Ovary (tissue), 9 donors: ENCODE results near the gene STK16. TPM values are rescaled to one million over a fixed set of nuclear protein-coding genes. Genes with fewer than 3 reads are reported as not detected.

Experiments used
- DNase-seq, 5 donors: peaks; one replicate each; pipeline ENCODE4 v3.0.0-alpha.2; 2019 to 2020
- H3K27ac ChIP-seq, 2 donors: fragments of 200-600 bp; one replicate each; pipeline versions ENCODE4 v1.5.1 to v1.8.0; 2019 to 2022
- H3K27me3 ChIP-seq: fragments of 200-600 bp; one replicate; pipeline ENCODE4 v1.8.0; 2022
- H3K36me3 ChIP-seq: fragments of 200-600 bp; sonication (generic); one replicate; pipeline ENCODE4 v1.5.1; 2019
- H3K4me1 ChIP-seq: one replicate; pipeline ENCODE4 v1.8.1; 2013; ENCODE audit warnings: mild to moderate bottlenecking, moderate library complexity; ENCODE audit not compliant: insufficient read depth
- H3K4me3 ChIP-seq: fragments of 200-600 bp; sonication (generic); one replicate; pipeline ENCODE4 v1.5.1; 2017
- H3K9me3 ChIP-seq, 2 donors: fragments of 200-600 bp in 1 of 2; sonication (generic) in 1 of 2; one replicate each; pipeline versions ENCODE4 v1.5.1 to v1.8.1; 2013 to 2019; ENCODE audit warnings: mild to moderate bottlenecking in 1 of 2, moderate library complexity in 1 of 2
- EP300 ChIP-seq: sonication (generic); formaldehyde crosslinking; IDR thresholded peaks from one replicate; pipeline ENCODE4 v1.6.1; 2017; ENCODE audit warnings: antibody characterized with exemption
- POLR2A ChIP-seq: fragments of 450-650 bp; IDR thresholded peaks from one replicate; pipeline ENCODE4 v1.6.1; 2017; ENCODE audit warnings: antibody characterized with exemption, mild to moderate bottlenecking, moderate library complexity
- WGBS, 3 donors: extraction: QIAGEN DNeasy Blood & Tissue Kit in 1 of 3; methylation state at CpG; one replicate each; pipeline versions ENCODE4 v1.1.5 to v1.1.7; 2013 to 2017; 5-methylcytosine and 5-hydroxymethylcytosine counted together
- intact Hi-C, 4 donors: fragments of 100-400 bp; cut with DNase I; formaldehyde crosslinking; loops; one replicate each; pipeline versions ENCODE4 v1.11.0 to v1.15.1; 2022 to 2023
- polyA plus RNA-seq, 2 donors: library from polyadenylated mRNA; stranded (reverse); fragments of 200-250 nt in 1 of 2; fragments of 350-450 nt in 1 of 2; fragmentation: Illumina TruSeq in 1 of 2; extraction: RNeasy Lipid Tissue Mini Kit (QIAGEN cat#74804) in 1 of 2; gene quantifications; one replicate each; pipeline ENCODE4 v1.2.3, GENCODE V29; 2013 to 2014
- total RNA-seq, 7 donors: library from RNA; depleted of rRNA in 2 of 7; stranded (reverse); fragments of >200 nt in 2 of 7; fragmentation: NEBNext Ultra II Directional in 3 of 7; extraction: Animal tissue kit (Norgen Biotek cat#: 25700) in 3 of 7; gene quantifications; one replicate each; pipeline versions ENCODE4 v1.1.0 to v1.2.4, GENCODE V29; 2016 to 2023
- TF ChIP-seq, protein P1 (sequence below), 3 donors: fragments of 450-650 bp in 2 of 3; fragments of 200-600 bp in 1 of 3; IDR thresholded peaks; one replicate each; pipeline versions ENCODE4 v1.5.1 to v1.8.0; 2016 to 2022; ENCODE audit warnings: antibody characterized with exemption in 3 of 3, mild to moderate bottlenecking in 1 of 3
- donor health status: DM: no; HTN: no; CAD: no; lungs with moderate emphysema.
- donor health status: DM: no; HTN: no; CAD: no.
- donor health status: Bipolar disorder and iron deficiency.
- donor health status: DM: yes; HTN: yes; CAD: no.
- donor health status: DM: no; HTN: no; CAD: no.
- donor health status: DM: yes; HTN: yes; CAD: no.

Gene STK16
- total and polyA plus RNA-seq, 9 donors: 12.4 to 29.4 (median 18.8) TPM

DNA sequence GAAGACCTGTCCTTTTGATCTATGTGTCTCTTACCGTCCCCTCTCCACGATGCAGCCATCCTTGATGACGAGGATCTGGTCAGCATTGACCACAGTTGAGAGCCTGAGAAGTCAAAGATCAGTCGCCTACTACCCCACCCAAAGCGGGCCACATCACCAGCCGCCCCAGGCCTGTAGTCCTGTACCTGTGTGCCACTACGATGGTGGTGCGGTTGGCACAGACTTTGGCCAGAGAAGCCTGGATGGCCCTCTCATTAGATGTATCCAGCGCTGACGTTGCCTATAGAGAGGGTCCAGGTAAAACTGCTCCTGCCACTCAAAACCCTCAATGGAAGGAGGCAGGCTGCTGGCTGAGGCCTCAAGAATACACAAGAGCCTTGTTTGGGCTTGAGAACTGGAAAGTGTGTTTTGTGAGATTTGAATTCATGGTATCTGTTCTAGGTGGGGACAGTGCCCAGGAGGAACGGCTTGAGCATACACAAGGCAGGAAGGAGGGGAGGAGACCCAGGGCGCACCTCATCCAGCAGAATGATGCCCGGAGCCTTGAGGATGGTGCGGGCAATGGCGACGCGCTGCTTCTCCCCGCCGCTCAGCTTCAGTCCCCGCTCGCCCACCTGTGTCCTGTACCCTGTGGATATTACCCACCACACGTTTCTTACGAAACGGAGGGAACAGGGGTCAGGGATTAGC, 34.9 kb upstream of the STK16 start:
- no peaks in the 10 kb centered on the region for H3K27me3 ChIP-seq
- DNase-seq: peak in 1 of 5 donors; percentile 21
- H3K4me3 ChIP-seq: no peak overlapping the region
- intact Hi-C loops: no loop called here
- 88 to 91% (median 89%) methylated on average over 24 of the region's 24 CpGs for WGBS, 3 donors
- no peaks in the 10 kb centered on the region for H3K9me3 ChIP-seq
- peaks cover 4% of the 10 kb centered on the region for H3K4me1 ChIP-seq
- H3K36me3 ChIP-seq: no peaks in the 10 kb centered on the region
- TF ChIP-seq, protein P1, sequence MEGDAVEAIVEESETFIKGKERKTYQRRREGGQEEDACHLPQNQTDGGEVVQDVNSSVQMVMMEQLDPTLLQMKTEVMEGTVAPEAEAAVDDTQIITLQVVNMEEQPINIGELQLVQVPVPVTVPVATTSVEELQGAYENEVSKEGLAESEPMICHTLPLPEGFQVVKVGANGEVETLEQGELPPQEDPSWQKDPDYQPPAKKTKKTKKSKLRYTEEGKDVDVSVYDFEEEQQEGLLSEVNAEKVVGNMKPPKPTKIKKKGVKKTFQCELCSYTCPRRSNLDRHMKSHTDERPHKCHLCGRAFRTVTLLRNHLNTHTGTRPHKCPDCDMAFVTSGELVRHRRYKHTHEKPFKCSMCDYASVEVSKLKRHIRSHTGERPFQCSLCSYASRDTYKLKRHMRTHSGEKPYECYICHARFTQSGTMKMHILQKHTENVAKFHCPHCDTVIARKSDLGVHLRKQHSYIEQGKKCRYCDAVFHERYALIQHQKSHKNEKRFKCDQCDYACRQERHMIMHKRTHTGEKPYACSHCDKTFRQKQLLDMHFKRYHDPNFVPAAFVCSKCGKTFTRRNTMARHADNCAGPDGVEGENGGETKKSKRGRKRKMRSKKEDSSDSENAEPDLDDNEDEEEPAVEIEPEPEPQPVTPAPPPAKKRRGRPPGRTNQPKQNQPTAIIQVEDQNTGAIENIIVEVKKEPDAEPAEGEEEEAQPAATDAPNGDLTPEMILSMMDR (IDR thresholded peaks at IDR 0.05): no peak
- no peak for TF ChIP-seq POLR2A
- no peak for TF ChIP-seq EP300
- no peak overlapping the region for H3K27ac ChIP-seq

GRCh38 chr2:219210886-219211362, 34.4 kb upstream of the STK16 start:
- H3K4me1 ChIP-seq: peaks cover 4% of the 10 kb centered on the region
- no peaks in the 10 kb centered on the region for H3K9me3 ChIP-seq
- intact Hi-C loops: no loop called here
- peak in 1 of 5 donors; percentile 14 for DNase-seq
- no peaks in the 10 kb centered on the region for H3K27me3 ChIP-seq
- H3K36me3 ChIP-seq: no peaks in the 10 kb centered on the region
- 79 to 86% (median 86%) methylated on average over 9 of the region's 9 CpGs for WGBS, 3 donors
- TF ChIP-seq, protein P1 (IDR thresholded peaks at IDR 0.05): no peak
- TF ChIP-seq EP300 (no peak), POLR2A (no peak)
- H3K27ac ChIP-seq: no peak overlapping the region
- no peak overlapping the region for H3K4me3 ChIP-seq

- no peaks in the 10 kb centered on the region for H3K27me3 ChIP-seq
- WGBS, 3 donors: 85 to 89% (median 85%) methylated on average over 8 of the region's 8 CpGs
- no peak overlapping the region for H3K27ac ChIP-seq
- TF ChIP-seq, protein P1 (IDR thresholded peaks at IDR 0.05): no peak
- no peak for TF ChIP-seq EP300
- TF ChIP-seq POLR2A: no peak
- H3K4me1 ChIP-seq: peaks cover 1% of the 10 kb centered on the region
- H3K36me3 ChIP-seq: no peaks in the 10 kb centered on the region
- no peak overlapping the region for H3K4me3 ChIP-seq
- peak in 1 of 5 donors; percentile 7 for DNase-seq
- intact Hi-C loops: no loop called here
- no peaks in the 10 kb centered on the region for H3K9me3 ChIP-seq
Observed at GRCh38 chr2:219213026-219213415, 32.3 kb upstream of the STK16 start.

DNA sequence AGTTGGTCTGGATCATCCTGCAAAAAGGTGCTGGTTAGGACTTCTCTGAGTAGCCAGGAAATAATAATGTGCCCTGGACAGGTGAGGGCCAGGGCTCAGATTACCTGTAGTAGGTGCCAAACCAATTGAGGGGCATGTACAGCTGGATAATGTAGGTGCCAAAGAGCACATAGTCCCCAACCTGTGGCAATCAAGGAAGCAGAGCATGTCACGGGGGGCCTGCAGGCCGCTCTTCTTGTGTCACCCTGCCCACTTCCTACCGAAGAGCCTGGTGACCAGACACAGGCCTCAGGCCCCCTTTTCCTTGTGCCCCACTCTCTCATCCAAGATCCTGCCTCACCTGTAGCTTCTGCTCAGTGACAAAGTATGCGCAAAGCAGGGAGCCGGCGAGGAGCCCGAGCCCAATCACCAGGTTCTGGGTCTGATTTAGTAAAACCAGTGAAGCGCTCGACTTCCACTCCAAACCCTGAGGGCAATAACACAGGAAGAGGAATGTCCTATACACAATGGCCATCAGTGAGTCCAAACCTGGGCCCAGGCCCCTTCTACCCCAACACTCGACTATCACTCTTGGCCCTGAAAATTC, 31.7 kb upstream of the STK16 start:
- H3K4me1 ChIP-seq: no peaks in the 10 kb centered on the region
- intact Hi-C loops: no loop called here
- DNase-seq: peak in 1 of 5 donors; percentile 15
- no peak overlapping the region for H3K4me3 ChIP-seq
- H3K27me3 ChIP-seq: no peaks in the 10 kb centered on the region
- WGBS, 3 donors: 91 to 95% (median 94%) methylated on average over 10 of the region's 10 CpGs
- TF ChIP-seq EP300 (no peak), POLR2A (no peak)
- TF ChIP-seq, protein P1 (IDR thresholded peaks at IDR 0.05): no peak
- no peak overlapping the region for H3K27ac ChIP-seq
- H3K9me3 ChIP-seq: no peaks in the 10 kb centered on the region
- H3K36me3 ChIP-seq: no peaks in the 10 kb centered on the region
